GM21390 (cell line): ENCODE measurements around the gene MANBA.

Experiments
- ATAC-seq: cut with Tn5 transposase; IDR thresholded peaks from one replicate; pipeline ENCODE4 v1.9.1; 2021; ENCODE audit not compliant: unreplicated experiment

MANBA gene

DNA sequence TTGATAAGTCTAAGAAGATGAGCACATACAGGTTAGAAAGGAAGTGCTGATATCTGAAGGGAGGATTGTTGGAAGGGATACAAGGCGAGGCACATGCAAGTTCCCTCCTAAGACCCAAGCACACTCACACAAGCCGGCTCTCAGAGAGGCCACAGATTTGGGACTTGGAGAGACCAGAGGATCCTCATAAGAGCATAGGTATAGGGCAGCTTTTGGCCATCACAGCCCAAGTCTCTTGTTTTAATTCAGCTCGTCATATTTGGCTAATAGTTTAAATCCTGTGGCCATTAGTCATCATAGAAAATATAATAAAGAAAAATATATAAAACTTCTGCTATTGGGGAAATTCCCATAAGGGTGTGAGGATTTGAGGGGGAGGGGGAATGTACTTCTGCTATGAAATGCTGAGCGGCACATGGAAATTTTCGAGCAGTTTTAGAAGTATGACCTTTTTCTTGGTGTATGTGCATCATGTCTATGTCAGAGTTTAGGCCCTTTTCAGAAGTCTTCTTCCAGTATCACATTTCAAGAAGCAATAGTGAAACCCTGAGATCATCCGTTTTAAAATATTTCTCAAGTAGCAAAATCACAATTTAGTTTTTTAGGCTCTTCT is 161.9 kb downstream of the MANBA start:
- peak; percentile 39 for ATAC-seq

DNA sequence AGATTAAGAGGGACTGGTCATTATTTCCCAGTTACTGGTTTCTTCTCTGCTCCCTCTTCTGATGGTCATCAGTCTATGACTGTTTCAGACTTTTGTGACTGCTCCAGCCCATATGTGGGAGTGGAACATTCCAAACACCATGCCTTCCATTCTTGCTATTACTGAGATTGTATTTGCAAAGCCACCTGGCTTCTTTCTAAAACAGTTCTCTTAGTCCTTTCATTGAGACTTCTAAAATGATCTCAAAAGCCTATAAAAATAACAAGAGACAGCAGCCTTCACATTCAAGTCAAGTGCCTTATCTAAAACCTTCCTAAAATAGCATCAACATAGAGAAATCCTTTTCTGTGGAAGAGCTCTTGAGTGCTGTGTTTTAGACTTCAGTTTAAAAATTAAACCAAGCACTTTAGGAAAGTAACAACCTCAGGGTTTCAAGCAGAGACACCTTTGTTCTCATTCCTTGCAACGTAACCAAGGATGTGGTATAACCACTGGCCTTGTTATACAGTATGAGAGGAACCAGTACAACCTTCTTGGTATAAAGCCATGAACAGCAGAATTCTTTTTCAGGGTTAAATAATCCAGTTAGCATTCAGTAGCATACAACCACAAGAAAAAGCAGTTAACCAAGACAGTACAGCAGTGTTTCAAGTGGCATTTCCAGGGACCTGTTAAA is 162.5 kb downstream of the MANBA start:
- ATAC-seq = peak; percentile 82

DNA sequence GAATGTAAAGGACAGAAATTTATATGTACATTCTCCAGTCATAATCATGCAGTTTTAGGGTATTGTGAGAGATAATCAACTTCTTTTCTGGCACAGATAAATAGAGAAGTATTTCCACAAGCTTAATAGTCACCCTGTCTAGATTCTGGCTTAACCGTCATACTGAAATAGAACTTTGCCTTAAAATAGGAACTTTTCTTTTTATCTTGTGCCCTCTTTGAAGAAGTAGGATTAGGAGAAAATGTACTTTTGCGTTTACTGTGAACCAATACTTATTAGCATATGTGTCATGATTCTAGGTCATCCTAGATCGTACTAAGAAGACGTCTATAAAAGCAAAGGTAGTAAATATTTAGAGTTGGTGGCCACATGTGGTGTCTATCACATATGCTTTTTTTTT is 164.2 kb downstream of the MANBA start:
- ATAC-seq = no peak

DNA sequence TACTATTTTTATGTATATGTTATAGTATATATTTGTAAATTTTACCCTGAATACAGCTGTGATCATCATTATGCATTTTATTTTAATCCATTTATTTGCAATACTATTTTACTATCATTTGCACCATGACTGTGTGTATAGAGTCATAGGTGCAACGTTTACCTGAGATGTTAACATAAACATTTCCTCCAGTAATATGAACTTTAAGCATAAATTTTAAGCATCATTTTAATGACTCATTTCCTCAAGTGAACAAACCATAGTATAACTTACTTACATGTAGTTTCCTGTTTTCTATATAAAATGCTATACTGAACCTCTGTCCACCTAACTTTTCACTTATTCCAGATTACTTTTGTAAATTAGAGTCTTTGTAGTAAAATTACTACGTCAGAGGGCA is 166.8 kb downstream of the MANBA start:
- no peak for ATAC-seq

DNA sequence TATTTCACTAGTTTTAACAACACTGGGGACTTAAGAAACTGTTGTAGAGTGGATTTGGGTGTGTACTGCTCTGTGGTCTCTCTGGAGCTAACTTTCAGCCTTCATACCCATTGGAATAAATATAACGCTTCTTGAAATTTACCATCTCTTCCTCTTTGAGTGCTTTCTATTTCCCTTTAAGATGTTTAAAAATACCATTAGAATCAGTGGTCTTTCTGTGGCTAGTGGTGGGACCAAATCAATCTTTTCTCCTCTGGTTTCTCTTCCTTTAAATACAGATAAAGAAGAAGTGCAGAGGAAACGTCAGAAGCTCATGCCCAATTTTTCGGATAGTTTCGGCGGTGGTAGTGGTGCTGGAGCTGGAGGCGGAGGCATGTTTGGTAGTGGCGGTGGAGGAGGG is 167.6 kb downstream of the MANBA start:
- no peak for ATAC-seq

DNA sequence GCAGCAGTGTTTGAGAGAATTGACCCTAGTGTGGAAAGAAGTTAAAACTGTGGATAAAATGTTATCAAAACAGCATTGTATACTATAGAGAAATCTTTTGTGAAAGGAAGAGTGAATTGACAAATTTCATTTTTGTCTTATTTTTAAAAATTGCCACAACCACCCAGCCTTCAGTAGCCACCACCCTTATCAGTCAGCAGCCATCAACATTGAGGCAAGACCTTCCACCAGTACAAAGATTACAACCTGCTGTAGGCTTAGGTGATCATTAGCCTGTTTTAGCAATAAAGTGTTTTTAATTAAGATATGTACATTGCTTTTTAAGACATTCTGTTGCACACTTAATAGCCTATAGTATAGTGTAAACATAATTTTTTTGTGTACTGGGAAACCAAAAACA is 168.5 kb downstream of the MANBA start:
- ATAC-seq = no peak

DNA sequence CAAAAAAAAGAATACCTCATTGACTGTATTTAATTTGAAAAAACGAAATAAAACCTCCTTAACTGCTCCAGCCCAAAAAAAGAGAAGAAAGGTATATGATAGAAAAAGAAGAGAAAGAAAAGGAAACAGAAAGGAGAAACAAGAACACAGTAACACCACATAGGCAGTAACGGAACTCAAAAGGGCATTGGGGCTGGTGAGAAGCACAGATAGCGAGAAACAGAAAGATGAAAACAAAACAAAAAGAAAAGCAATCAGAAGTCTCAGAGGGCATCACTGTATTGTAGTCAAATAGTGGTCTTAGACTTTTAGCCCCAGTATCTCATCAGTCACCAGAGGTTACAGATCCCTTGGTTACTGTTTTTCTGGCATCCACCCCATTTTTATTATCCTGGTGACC is 171.0 kb downstream of the MANBA start:
- no peak for ATAC-seq

DNA sequence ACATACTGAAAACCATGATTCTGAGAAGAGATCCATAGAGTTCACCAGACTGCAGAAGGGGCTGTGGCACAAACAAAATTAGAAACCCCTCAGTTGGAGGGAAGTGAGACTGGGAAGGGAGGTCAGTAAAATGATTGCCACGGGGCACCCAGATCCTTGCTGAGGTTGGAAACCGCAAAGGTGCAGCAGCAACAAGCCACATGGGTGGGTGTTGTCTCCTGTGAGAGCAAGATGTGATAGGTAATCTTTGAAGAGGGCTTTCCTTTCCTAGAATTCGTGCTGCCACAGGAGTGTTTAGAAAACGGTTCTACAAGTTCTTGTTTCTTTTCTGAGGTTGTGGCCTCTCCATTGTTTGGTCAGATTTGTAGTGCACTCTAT is 174.1 kb downstream of the MANBA start:
- ATAC-seq = peak; percentile 41

DNA sequence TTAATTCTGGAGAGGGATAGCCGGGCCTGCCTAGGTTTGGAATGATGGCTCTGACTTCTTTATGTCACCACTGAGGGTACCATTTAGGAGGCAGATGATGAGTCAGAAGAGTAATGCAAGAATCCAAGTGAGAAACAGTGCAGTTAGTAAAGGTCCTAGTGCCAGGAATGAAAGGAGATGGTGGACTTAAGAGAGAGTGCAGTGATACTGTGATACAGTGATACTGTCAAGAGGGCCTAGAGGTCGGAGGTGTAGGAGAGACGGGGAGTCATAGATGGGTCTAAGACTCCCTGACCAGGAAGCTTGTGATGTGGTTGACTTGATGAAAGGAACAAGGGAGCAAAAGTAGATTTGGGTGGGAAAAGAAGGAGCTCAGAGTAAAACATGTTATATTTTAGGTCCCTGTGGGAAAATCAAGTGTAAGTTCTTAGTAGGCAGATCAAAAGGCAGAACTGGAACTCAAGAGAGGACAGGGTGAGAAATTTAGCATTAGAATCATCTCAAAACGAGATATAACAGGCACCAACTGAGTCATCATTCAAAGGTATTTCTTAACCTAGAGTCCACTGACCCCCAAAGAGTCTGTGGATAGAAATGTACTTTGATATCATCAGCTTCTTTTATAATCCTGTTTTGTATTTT is 174.6 kb downstream of the MANBA start:
- ATAC-seq = peak; percentile 45

DNA sequence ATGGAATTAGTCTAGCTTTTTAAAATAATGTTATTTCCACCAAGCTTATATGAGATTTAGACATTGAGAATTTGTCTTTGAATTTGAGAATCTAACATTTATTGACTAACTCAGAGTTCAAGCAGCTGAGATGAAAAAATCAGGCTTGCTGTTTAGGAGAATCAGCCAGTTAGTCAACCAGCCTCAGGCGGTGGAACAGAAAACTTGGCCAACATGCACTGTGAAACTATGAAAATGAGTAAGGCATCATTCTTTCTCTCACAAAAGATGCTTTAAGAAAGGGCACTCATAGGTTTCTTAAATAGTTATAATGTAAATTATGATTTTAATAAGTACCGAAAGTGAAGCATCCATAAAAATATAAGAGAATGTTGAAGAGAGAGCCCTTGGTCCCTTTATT is 175.4 kb downstream of the MANBA start:
- peak; percentile 51 for ATAC-seq

DNA sequence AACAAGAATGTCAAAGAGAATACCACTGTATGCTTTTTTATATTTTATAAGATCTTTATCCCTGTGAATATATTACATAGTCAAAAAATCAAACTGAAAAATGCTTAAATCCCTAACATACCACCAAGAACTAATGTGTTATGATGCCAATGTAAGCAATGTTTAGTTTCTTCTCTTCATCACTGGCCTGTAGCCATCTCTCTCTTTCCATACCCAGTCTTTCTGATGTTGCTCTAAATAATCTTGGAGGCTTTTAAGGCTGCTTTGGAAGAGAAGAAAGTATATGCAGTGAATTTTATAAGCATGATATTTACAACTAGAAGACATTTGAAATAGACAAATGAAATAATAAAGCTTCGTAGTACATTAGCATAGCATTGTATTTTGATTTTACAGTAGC is 176.7 kb downstream of the MANBA start:
- no peak for ATAC-seq
